Epithelial cell of proximal tubule (primary cell): ENCODE measurements around the gene RHOD. TPM values are rescaled to one million over a fixed set of nuclear protein-coding genes. Genes with fewer than 3 reads are reported as not detected.
A peak's percentile ranks its signal among the peaks of the same experiment; 100 is the strongest.

ENCODE experiments used
- DNase-seq: peaks from one replicate; pipeline ENCODE4 v3.0.0-alpha.2; 2011; ENCODE audit warnings: low read depth
- H3K4me3 ChIP-seq: 2 replicates; pipeline ENCODE4 v1.5.1; 2011; ENCODE audit warnings: low read depth, mild to moderate bottlenecking, low read length
- total RNA-seq: library from RNA; depleted of rRNA; stranded (reverse); fragments of >200 nt; gene quantifications from 2 replicates; pipeline ENCODE4 v1.2.3, GENCODE V29; 2015
- TF ChIP-seq, protein P1 (sequence below): conservative IDR thresholded peaks from 2 replicates; pipeline ENCODE4 v1.5.1; 2012; ENCODE audit warnings: low read depth, mild to moderate bottlenecking, low read length

The RHOD gene
- total RNA-seq, 1 donor from 2014 or later, result 51.4 TPM

DNA sequence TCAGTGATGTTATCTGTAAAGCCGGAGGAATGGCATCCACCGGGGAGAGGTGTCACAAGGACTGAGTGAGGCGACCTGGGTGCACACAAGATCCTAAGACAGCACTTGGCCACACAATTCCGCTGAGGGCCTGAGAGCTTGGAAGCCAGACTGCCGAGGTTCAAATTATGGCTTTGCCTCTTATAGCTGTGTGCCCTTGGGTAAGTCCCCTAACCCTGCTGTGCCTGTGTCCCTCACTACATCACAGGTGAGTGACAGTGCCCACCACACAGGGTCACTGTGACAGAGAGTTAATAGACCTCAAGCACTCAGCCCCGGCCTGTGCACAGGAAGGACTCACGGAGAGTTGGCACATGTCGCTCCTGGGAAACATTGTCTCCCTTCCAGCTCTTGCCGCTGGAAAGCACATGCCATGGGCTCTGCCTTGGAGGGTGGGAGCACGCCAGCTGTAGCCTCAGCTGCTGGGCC is 592 bp downstream of the RHOD start:
- H3K4me3 ChIP-seq, result peak overlapping the region; percentile 73
- DNase-seq, result no peak
- TF ChIP-seq, protein P1, sequence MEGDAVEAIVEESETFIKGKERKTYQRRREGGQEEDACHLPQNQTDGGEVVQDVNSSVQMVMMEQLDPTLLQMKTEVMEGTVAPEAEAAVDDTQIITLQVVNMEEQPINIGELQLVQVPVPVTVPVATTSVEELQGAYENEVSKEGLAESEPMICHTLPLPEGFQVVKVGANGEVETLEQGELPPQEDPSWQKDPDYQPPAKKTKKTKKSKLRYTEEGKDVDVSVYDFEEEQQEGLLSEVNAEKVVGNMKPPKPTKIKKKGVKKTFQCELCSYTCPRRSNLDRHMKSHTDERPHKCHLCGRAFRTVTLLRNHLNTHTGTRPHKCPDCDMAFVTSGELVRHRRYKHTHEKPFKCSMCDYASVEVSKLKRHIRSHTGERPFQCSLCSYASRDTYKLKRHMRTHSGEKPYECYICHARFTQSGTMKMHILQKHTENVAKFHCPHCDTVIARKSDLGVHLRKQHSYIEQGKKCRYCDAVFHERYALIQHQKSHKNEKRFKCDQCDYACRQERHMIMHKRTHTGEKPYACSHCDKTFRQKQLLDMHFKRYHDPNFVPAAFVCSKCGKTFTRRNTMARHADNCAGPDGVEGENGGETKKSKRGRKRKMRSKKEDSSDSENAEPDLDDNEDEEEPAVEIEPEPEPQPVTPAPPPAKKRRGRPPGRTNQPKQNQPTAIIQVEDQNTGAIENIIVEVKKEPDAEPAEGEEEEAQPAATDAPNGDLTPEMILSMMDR, result no peak

DNA sequence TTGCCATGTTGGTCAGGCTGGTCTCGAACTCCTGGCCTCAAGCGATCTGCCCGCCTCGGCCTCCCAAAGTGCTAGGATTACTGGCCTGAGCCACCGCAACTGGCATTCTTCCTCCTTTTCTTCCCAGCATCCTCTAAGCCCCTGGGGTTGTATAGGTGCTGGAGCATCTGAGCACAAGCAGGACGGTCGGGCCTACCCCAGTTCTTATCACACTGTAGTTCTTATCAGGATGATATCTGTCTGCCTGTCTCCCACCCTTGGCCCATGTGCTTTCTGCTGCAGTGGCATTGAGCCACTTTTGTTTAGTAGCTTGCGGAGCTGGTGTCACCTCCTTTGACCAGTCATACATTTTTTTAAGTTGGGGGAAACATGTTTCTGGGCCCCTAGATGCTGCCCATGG is 1.9 kb downstream of the RHOD start:
- no peak for DNase-seq
- TF ChIP-seq, protein P1, result no peak
- H3K4me3 ChIP-seq, result no peak overlapping the region

DNA sequence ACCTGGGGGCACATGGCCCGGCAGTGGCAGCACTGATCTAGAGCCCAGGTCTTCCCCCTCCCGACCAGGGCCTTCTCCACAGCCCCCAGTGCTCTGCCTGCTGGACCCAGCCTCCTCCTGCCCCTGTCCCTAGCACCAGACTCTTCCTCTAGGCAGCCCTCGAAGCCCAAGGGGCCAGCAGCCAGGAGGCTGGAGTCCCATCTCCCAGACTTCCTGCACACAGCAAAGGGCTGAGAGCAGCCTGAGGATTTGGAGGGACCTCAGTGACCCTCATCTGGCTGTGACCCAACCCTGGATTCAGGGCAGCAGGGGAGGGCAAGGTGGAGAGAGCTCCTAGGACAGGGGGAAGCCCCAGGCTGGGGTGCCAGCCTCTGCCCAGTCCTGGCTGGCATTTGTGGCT is 3.0 kb downstream of the RHOD start:
- H3K4me3 ChIP-seq, result no peak overlapping the region
- DNase-seq, result no peak
- TF ChIP-seq, protein P1, result no peak

DNA sequence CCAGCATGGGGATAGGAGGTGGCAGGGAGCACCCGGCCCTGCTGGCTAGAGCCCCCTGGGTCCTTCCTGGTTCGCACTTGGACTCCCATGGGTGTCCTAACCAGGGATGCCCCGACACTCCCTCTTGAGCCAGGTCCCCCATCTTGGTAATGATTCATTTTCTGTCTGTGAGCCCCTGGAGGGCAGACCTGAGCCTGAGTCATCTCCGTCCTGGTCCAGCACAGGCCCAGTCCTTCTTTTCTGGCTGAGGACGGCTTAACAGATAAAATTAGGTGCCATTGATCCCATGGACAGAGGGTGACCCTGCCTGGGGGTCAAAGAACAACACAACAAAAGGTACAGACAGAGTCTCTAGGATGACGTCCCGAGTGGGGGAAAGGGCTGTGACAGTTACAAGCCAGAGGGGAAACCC is 3.5 kb downstream of the RHOD start:
- DNase-seq, result no peak
- H3K4me3 ChIP-seq, result no peak overlapping the region

DNA sequence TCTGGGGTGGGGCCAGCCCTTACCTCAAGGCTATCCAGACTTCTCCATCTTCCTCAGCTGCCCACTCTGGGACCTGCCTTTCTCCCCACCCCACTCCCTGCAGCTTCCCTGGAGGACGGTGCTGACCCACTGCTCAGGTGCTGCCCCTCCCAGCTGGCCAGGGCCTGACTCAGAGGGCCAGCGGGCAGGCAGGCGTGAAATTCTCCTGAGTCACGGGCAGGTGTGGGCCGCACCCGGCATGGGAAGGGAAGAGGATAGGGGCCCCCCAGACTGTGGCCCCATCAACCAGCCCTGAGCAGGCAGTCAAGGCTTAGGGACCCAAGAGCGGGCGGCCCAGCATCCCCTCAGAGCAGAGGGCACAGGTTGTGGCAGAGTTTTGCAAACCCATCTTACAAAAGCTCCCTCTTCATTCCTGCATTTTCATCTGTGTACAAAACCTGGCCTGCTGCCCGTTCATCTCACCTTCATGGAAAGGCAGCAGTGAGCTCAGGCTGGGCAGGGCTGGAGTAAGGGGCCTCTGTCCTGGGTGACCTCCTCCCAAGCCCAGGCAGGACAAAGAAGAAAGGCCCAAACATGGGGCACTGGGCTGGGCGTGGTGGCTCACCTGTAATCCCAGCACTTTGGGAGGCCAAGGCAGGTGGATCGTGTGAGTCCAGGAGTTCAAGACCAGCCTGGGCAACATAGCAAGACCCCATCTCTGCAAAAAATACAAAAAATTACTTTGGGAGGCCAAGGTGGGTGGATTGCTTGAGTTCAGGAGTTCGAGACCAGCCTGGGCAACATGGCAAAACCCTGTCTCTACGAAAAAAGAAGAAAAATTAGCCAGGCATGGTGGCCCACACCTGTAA is 6.1 kb downstream of the RHOD start:
- DNase-seq, result no peak
- H3K4me3 ChIP-seq, result no peak overlapping the region

More for the DNA sequence above, 3.5 kb downstream of the RHOD start:
- TF ChIP-seq, protein P1, result no peak

DNA sequence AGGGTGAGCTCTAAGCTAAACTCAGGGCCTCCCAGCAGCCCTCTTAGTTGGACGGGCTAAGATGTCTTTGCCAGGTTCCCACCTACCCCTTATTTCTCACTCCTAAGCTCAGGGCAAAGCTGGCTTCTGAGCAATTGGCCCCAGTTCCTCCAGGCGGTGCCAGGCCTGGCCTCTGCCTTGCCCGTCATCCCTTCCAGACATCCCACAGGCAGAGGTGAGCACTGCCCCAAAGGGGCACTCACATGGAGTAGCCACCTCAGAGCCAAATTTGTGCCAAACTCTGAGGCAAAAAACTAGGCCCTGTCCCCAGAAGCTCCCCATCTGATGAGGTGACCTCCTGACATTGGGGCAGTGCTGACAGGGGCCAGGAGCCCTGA is 9.7 kb downstream of the RHOD start:
- TF ChIP-seq, protein P1, result no peak
- H3K4me3 ChIP-seq, result no peak overlapping the region
- DNase-seq, result no peak

More for the DNA sequence above, 6.1 kb downstream of the RHOD start:
- TF ChIP-seq, protein P1, result no peak
